HPDE6-E6E7 (cell line): ENCODE results near the gene CTNND1.
"Not testable (repeated sequence)": the region's sequence is repeated elsewhere in the genome, so short reads cannot be mapped to it uniquely, and the experiment has no call there.

Experiments used
- DNase-seq: peaks from one replicate; pipeline ENCODE4 v3.0.0; 2011; ENCODE audit warnings: missing footprints; ENCODE audit errors: extremely low spot score

Gene CTNND1

DNA sequence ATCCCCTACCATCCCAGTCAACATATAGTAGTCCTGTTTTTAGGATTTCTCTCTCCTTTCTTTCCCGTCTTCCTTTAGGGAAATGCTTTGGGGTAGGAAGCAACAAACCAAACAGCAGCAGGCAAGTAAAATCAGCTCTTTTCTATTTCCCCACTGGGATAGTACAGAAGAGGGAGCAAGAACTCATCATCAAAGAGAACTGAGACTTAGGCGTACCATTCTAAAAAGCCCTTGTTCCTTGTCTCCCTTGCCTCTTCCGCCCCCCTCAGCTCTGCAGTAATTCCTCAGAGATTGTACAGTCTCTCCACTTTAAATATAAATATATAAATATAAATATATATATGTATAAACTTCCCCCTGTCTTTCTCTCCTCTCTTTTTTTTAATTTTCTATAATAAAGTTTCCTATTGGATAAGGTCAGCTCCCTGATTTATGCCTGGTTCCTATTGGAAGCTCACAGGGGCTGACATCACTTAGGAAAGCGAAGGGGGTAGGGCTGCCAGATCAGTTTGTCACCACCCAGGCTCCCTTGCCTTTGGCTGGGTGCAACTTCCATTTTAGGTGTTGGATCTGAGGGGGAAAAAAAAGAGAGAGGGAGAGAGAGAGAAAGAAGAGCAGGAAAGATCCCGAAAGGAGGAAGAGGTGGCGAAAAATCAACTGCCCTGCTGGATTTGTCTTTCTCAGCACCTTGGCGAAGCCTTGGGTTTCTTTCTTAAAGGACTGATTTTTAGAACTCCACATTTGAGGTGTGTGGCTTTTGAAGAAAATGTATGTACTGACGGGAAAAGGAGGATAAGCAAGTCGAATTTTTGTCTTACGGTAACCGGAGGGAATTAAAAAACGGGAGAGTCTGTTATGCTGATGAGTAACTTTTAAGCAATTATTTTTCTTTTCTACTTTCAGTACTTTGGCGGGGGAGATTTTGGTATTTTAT, at the start of gene CTNND1:
TSS of gene CTNND1 (plus strand) at position 502 of the 934 bp plus-strand sequence. CDS start 29,677 bp downstream, outside the sequence.
- DNase-seq, result peak; percentile 96

- peak; percentile 88 for DNase-seq
Observed at GRCh38 chr11:57712256-57713150, 49.1 kb upstream of the CTNND1 start, which contains the start of gene TMX2. Gene TMX2 (plus strand): TSS chr11:57712593. CDS start chr11:57712619, 26 bp downstream.

- no peak for DNase-seq
Observed at GRCh38 chr11:57713835-57714234, 47.8 kb upstream of the CTNND1 start.

- not testable (repeated sequence) for DNase-seq
Observed at GRCh38 chr11:57716726-57717125, 44.9 kb upstream of the CTNND1 start.

DNA sequence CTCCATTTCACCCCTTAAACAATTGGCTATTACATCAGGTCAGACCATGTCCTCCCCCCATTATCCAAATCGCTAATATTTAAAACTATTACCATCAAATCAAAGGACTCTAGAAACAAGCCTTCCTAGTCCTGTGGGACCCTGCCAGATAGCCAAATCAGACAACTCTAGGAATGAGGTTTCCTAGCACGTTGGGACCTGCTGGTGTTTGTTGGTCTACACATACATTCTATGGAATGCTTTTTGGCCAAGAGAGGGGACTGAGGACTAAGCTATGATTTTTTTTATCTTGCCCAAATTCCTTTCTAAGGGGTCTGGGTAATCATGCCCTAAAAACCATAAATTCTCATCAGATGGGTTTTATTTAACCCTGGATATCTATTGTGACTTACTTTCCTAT, 34.4 kb upstream of the CTNND1 start:
- DNase-seq, result no peak

GRCh38 chr11:57728829-57729228, 32.8 kb upstream of the CTNND1 start:
- no peak for DNase-seq

GRCh38 chr11:57729479-57729878, 32.1 kb upstream of the CTNND1 start:
- DNase-seq, result no peak

DNA sequence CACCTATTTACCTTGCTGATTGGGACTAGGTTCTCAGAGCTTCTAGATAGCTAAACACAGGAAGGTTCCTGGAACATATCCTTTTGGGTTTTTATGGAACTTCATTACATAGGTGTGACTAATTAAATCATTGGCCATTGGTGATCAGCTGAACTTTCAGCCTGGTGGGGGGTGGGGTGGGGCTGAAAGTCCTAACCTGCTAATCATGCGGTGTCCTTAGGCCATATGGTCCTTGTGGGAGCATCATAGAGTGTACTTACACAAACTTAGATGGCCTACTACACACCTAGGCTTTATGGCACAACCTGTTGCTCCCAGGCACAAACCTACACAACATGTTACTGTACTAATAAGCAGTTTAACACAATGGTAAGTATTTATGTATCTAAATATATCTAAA, 28.9 kb upstream of the CTNND1 start:
- no peak for DNase-seq

DNA sequence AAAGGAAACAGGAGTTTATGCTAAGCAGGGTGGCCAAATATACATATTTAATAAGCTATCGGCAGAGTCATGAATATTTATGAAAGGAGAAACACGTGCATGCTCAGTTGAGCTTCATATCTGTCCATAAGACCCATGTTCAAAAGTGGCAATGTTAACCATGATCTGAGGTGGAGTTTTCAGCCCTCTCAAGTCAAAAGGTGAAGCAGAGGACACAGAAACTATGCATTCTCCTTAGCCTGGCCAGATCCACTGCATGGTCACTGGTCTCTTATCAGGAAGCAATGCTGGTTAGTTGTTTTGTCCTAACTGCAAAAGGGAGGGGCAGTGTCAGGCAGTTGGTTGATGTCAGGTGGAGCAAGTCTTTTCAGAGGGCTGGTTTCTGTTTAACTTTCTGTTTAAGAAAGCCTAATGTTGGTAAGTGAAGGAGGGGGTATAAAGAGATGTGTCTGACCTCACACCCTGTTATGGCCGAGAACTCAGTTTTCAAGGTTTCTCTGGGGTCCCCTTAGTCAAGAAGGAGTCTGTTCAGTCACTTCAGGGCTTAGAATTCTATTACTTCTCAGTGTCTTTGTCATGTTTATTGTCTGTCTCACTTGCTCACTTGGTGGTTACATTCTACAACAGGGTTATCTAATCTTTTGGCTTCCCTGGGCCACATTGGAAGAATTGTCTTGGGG, 25.8 kb upstream of the CTNND1 start:
- DNase-seq, result no peak

- peak; percentile 94 for DNase-seq
Observed at GRCh38 chr11:57741132-57742086, 20.2 kb upstream of the CTNND1 start, which contains the start of gene SELENOH. Gene SELENOH (plus strand): TSS chr11:57741491. CDS start chr11:57741596, 105 bp downstream.

GRCh38 chr11:57742087-57742452, 19.5 kb upstream of the CTNND1 start:
- no peak for DNase-seq

DNA sequence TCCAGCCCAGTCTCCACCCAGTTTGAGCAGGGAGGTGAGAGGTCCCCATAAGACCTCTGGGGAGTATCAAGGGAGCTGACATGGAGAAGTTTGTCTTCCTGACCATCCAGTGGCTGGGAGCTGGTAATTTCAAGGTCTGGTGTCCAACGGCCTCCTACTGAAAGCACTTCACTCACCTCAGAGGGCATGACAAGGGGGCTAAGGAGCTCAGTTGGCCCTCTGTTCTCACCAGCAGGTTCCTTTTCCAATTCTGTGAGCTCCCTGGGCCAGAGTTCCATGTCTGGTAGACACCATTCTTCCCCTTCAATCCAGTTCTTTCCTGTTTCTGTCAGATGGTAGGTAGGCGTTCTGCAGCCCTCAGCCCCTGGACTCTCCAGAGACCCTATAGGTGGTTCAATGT, 17.2 kb upstream of the CTNND1 start:
- no peak for DNase-seq

DNA sequence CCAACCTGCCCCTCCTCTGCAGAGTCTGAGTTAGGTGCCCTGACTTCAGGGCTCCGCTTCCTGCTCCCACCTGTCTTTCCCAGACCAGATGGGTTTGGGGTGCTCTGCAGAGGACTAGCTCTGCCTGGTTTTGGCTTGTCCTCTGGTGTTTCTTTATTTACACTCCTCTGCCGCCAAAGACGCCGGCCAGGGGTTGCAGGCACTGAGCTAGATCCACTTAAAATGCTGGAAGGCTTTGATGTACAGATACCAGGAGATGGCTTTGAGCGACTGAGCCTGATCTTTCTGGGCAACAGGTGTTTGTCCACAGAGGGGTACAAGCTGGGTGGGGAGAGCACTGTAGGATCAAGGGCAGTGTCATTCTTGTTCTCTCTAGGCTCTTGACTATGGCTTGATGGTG, 16.4 kb upstream of the CTNND1 start:
- DNase-seq, result no peak

DNA sequence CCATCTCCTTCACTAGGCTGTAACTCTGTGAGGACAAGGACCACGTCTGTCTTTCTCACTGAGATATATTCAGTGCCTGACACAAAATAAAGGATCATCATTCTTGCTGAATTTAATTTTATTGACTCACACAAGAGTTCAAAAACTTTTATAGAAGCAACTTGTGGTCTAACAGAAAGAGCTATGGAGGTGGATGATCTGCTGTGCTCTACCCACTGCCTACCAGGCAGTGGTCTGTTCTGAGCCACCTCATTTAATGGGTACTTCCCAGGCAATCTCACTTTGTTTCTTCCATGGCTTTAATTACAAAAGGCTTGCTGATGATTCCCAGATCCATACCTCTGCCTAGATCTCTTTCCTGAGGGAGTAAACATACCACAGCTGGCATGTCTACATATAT, 14.7 kb upstream of the CTNND1 start:
- DNase-seq, result no peak

GRCh38 chr11:57751176-57751575, 10.4 kb upstream of the CTNND1 start:
- no peak for DNase-seq

DNA sequence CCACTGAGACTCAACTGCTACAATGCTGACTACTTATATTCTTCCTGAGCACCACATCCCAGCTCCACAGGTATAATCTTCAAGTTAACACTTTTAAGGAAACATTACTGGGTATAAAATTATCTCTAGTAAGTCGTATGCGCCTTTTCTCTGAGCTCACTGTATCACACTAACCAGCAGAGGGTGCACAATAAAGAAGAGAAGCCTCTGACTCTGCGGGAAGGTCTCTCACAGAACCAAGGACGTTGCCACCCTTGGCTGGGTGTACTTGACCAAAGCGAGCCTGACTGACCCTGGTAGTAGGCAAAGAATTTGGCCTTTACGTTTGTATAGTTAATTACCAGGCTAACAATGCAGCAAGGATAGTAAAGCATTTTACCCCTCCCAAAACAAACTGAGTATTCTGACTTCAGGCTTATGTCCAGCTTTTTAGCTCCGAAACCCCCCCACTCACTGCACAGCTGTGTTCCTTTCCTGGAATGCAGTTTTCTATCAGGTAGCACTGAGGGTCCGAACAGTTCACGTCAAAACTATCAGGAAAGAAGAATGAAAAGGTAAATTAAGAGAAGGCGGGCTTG, 9.8 kb upstream of the CTNND1 start, which contains the start of gene BTBD18:
TSS of gene BTBD18 (minus strand) at position 144 of the 578 bp plus-strand sequence. CDS start 631 bp downstream, outside the sequence.
- DNase-seq, result peak; percentile 49

GRCh38 chr11:57752954-57753353, 8.6 kb upstream of the CTNND1 start:
- no peak for DNase-seq

DNA sequence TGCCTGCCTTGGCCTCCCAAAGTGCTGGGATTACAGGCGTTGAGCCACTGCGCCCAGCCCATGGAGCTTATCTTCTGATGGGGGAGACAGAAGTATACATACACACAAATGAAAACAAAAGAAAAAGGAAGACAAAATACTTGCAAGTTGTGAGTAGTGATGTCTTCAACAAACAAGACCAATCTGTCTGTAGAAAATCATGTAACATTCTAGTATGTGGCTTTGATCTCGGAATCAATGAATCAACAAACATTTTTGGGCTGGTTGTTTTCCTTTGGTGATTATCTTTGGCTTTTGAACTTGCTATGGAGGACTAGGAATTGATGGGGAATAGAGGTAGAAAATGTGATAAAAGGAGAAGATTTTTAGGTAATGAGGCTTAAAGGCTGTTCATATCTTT, 3.4 kb upstream of the CTNND1 start:
- DNase-seq, result no peak

- DNase-seq, result no peak
Observed at GRCh38 chr11:57762235-57762861, 746 bp downstream of the CTNND1 start.

GRCh38 chr11:57763568-57763967, 2.0 kb downstream of the CTNND1 start:
- DNase-seq, result peak; percentile 26
